ENCODE data around the gene AKAP1.

The AKAP1 gene

GRCh38 chr17:57091186-57091618 is 6.2 kb downstream of the AKAP1 start:
- TF ChIP-seq CTCF (IDR thresholded peaks at IDR 0.05; ENCODE audit: low read depth, low read length): no peak
- no peak overlapping the region for H3K4me3 ChIP-seq (ENCODE audit: low read depth, low read length)
- in situ Hi-C loops (cut with HindIII; ENCODE audit: low sequenced_read_pairs): no loop called here
- DNase-seq (ENCODE audit: low read depth, low spot score): no peak

GRCh38 chr17:57092171-57092570 is 7.1 kb downstream of the AKAP1 start:
- in situ Hi-C loops (cut with HindIII; ENCODE audit: low sequenced_read_pairs): no loop called here
- TF ChIP-seq CTCF (IDR thresholded peaks at IDR 0.05; ENCODE audit: low read depth, low read length): no peak
- peak; percentile 79 for DNase-seq (ENCODE audit: low read depth, low spot score)
- no peak overlapping the region for H3K4me3 ChIP-seq (ENCODE audit: low read depth, low read length)

- in situ Hi-C loops (cut with HindIII; ENCODE audit: low sequenced_read_pairs): no loop called here
Measured at GRCh38 chr17:57092779-57093178, 7.7 kb downstream of the AKAP1 start.

GRCh38 chr17:57096472-57097202 is 11.6 kb downstream of the AKAP1 start:
- TF ChIP-seq CTCF (IDR thresholded peaks at IDR 0.05; ENCODE audit: low read depth, low read length): no peak
- no peak overlapping the region for H3K4me3 ChIP-seq (ENCODE audit: low read depth, low read length)
- in situ Hi-C loops (cut with HindIII; ENCODE audit: low sequenced_read_pairs): no loop called here
- DNase-seq (ENCODE audit: low read depth, low spot score): no peak

More at GRCh38 chr17:57092779-57093178, 7.7 kb downstream of the AKAP1 start:
- no peak for TF ChIP-seq CTCF (IDR thresholded peaks at IDR 0.05; ENCODE audit: low read depth, low read length)
- no peak overlapping the region for H3K4me3 ChIP-seq (ENCODE audit: low read depth, low read length)
- no peak for DNase-seq (ENCODE audit: low read depth, low spot score)

- H3K4me3 ChIP-seq (ENCODE audit: low read depth, low read length): no peak overlapping the region
- peak; percentile 87 for DNase-seq (ENCODE audit: low read depth, low spot score)
- in situ Hi-C loops (cut with HindIII; ENCODE audit: low sequenced_read_pairs): no loop called here
- no peak for TF ChIP-seq CTCF (IDR thresholded peaks at IDR 0.05; ENCODE audit: low read depth, low read length)
Measured at GRCh38 chr17:57097832-57098421, 12.9 kb downstream of the AKAP1 start.

GRCh38 chr17:57099165-57099564 is 14.1 kb downstream of the AKAP1 start:
- no peak for TF ChIP-seq CTCF (IDR thresholded peaks at IDR 0.05; ENCODE audit: low read depth, low read length)
- no peak for DNase-seq (ENCODE audit: low read depth, low spot score)
- H3K4me3 ChIP-seq (ENCODE audit: low read depth, low read length): no peak overlapping the region
- in situ Hi-C loops (cut with HindIII; ENCODE audit: low sequenced_read_pairs): no loop called here

All from astrocyte of the spinal cord (primary cell).